ENCODE data around the gene C4B. TPM values are rescaled to one million over a fixed set of nuclear protein-coding genes. Genes with fewer than 3 reads are reported as not detected.
"Not testable (repeated sequence)": the region's sequence is repeated elsewhere in the genome, so short reads cannot be mapped to it uniquely, and the experiment has no call there.

The C4B gene
- total RNA-seq, 1 donor from 2014 or later: 2.9 TPM

GRCh38 chr6:32004393-32004792 lies 10.2 kb upstream of the C4B start:
- H3K4me3 Mint-ChIP-seq; intact Hi-C loops (cut with micrococcal nuclease); H3K36me3 Mint-ChIP-seq (ENCODE audit: low read depth); H3K4me1 Mint-ChIP-seq; H3K9me3 Mint-ChIP-seq; H3K27ac Mint-ChIP-seq; H3K27me3 Mint-ChIP-seq: not testable (repeated sequence)
- DNase-seq: peak; percentile 1

- H3K27ac Mint-ChIP-seq; H3K4me1 Mint-ChIP-seq; intact Hi-C loops (cut with micrococcal nuclease); H3K4me3 Mint-ChIP-seq; H3K9me3 Mint-ChIP-seq; H3K27me3 Mint-ChIP-seq; H3K36me3 Mint-ChIP-seq (ENCODE audit: low read depth): not testable (repeated sequence)
- peak; percentile 27 for DNase-seq
These were observed 9.6 kb upstream of the C4B start for GRCh38 chr6:32004864-32005537.

GRCh38 chr6:32005538-32005880 lies 9.1 kb upstream of the C4B start:
- H3K27ac Mint-ChIP-seq; H3K36me3 Mint-ChIP-seq (ENCODE audit: low read depth); H3K4me1 Mint-ChIP-seq; H3K9me3 Mint-ChIP-seq; H3K27me3 Mint-ChIP-seq; intact Hi-C loops (cut with micrococcal nuclease); H3K4me3 Mint-ChIP-seq: not testable (repeated sequence)
- peak; percentile 15 for DNase-seq

GRCh38 chr6:32005991-32006529 lies 8.5 kb upstream of the C4B start:
- intact Hi-C loops (cut with micrococcal nuclease); H3K4me3 Mint-ChIP-seq; H3K27me3 Mint-ChIP-seq; H3K9me3 Mint-ChIP-seq; H3K4me1 Mint-ChIP-seq; H3K27ac Mint-ChIP-seq; H3K36me3 Mint-ChIP-seq (ENCODE audit: low read depth): not testable (repeated sequence)
- peak; percentile 30 for DNase-seq

GRCh38 chr6:32007086-32007485 lies 7.5 kb upstream of the C4B start:
- H3K9me3 Mint-ChIP-seq; H3K4me3 Mint-ChIP-seq; intact Hi-C loops (cut with micrococcal nuclease); H3K27me3 Mint-ChIP-seq; H3K36me3 Mint-ChIP-seq (ENCODE audit: low read depth); H3K27ac Mint-ChIP-seq; H3K4me1 Mint-ChIP-seq: not testable (repeated sequence)
- peak; percentile 31 for DNase-seq

- H3K27ac Mint-ChIP-seq; H3K27me3 Mint-ChIP-seq; DNase-seq; H3K9me3 Mint-ChIP-seq; intact Hi-C loops (cut with micrococcal nuclease); H3K36me3 Mint-ChIP-seq (ENCODE audit: low read depth); H3K4me3 Mint-ChIP-seq; H3K4me1 Mint-ChIP-seq: not testable (repeated sequence)
These were observed 6.6 kb upstream of the C4B start for GRCh38 chr6:32008037-32008436.

- intact Hi-C loops (cut with micrococcal nuclease); H3K27ac Mint-ChIP-seq: not testable (repeated sequence)
These were observed 6.0 kb upstream of the C4B start for GRCh38 chr6:32008616-32009015.

GRCh38 chr6:32009537-32009936 lies 5.1 kb upstream of the C4B start:
- H3K36me3 Mint-ChIP-seq (ENCODE audit: low read depth); intact Hi-C loops (cut with micrococcal nuclease); H3K27me3 Mint-ChIP-seq; H3K4me1 Mint-ChIP-seq; H3K9me3 Mint-ChIP-seq; H3K27ac Mint-ChIP-seq; H3K4me3 Mint-ChIP-seq: not testable (repeated sequence)
- DNase-seq: peak; percentile 5

More at GRCh38 chr6:32008616-32009015, 6.0 kb upstream of the C4B start:
- H3K4me1 Mint-ChIP-seq; H3K9me3 Mint-ChIP-seq; H3K27me3 Mint-ChIP-seq; H3K36me3 Mint-ChIP-seq (ENCODE audit: low read depth); H3K4me3 Mint-ChIP-seq: not testable (repeated sequence)
- DNase-seq: peak; percentile 7

GRCh38 chr6:32010856-32011530 lies 3.6 kb upstream of the C4B start:
- DNase-seq: peak; percentile 2
- H3K4me1 Mint-ChIP-seq; H3K27me3 Mint-ChIP-seq; H3K4me3 Mint-ChIP-seq; H3K9me3 Mint-ChIP-seq; intact Hi-C loops (cut with micrococcal nuclease); H3K27ac Mint-ChIP-seq; H3K36me3 Mint-ChIP-seq (ENCODE audit: low read depth): not testable (repeated sequence)

GRCh38 chr6:32012941-32013617 lies 1.5 kb upstream of the C4B start:
- H3K9me3 Mint-ChIP-seq; H3K27me3 Mint-ChIP-seq; intact Hi-C loops (cut with micrococcal nuclease); H3K36me3 Mint-ChIP-seq (ENCODE audit: low read depth); H3K4me3 Mint-ChIP-seq; H3K27ac Mint-ChIP-seq; H3K4me1 Mint-ChIP-seq: not testable (repeated sequence)
- peak; percentile 23 for DNase-seq

- intact Hi-C loops (cut with micrococcal nuclease); H3K4me1 Mint-ChIP-seq; DNase-seq; H3K27ac Mint-ChIP-seq; H3K36me3 Mint-ChIP-seq (ENCODE audit: low read depth); H3K4me3 Mint-ChIP-seq; H3K27me3 Mint-ChIP-seq; H3K9me3 Mint-ChIP-seq: not testable (repeated sequence)
These were observed 857 bp upstream of the C4B start for GRCh38 chr6:32013738-32014137.

GRCh38 chr6:32022100-32022499 lies 7.5 kb downstream of the C4B start:
- H3K27ac Mint-ChIP-seq; H3K27me3 Mint-ChIP-seq; intact Hi-C loops (cut with micrococcal nuclease); H3K4me3 Mint-ChIP-seq; H3K36me3 Mint-ChIP-seq (ENCODE audit: low read depth); H3K9me3 Mint-ChIP-seq; DNase-seq; H3K4me1 Mint-ChIP-seq: not testable (repeated sequence)

GRCh38 chr6:32028631-32029030 lies 14.0 kb downstream of the C4B start:
- not testable (repeated sequence) for H3K9me3 Mint-ChIP-seq

GRCh38 chr6:32029553-32029952 lies 15.0 kb downstream of the C4B start:
- H3K4me3 Mint-ChIP-seq; H3K27me3 Mint-ChIP-seq; H3K4me1 Mint-ChIP-seq; H3K9me3 Mint-ChIP-seq; H3K27ac Mint-ChIP-seq; DNase-seq; intact Hi-C loops (cut with micrococcal nuclease); H3K36me3 Mint-ChIP-seq (ENCODE audit: low read depth): not testable (repeated sequence)

More at GRCh38 chr6:32028631-32029030, 14.0 kb downstream of the C4B start:
- intact Hi-C loops (cut with micrococcal nuclease); H3K4me1 Mint-ChIP-seq; H3K27ac Mint-ChIP-seq; H3K27me3 Mint-ChIP-seq; H3K36me3 Mint-ChIP-seq (ENCODE audit: low read depth); H3K4me3 Mint-ChIP-seq; DNase-seq: not testable (repeated sequence)
